Karpas-422 (cell line): Measurements from ENCODE around the gene RAD51B. TPM values are rescaled to one million over a fixed set of nuclear protein-coding genes. Genes with fewer than 3 reads are reported as not detected.

Experiments
- DNase-seq: peaks from one replicate; pipeline ENCODE4 v3.0.0-alpha.2; 2015
- H2AFZ ChIP-seq: fragments of 200-600 bp; sonication (generic); 2 replicates; pipeline ENCODE4 v1.6.1; 2014; ENCODE audit warnings: antibody characterized with exemption, low read length, mixed read lengths
- H3K27ac ChIP-seq: fragments of 200-600 bp; sonication (generic); 2 replicates; pipeline ENCODE4 v1.5.1; 2014; ENCODE audit warnings: mild to moderate bottlenecking, low read length, moderate library complexity
- H3K27me3 ChIP-seq: fragments of 200-600 bp; sonication (generic); 2 replicates; pipeline ENCODE4 v1.6.1; 2014; ENCODE audit warnings: low read length, mixed read lengths
- H3K36me3 ChIP-seq: fragments of 200-600 bp; sonication (generic); 2 replicates; pipeline ENCODE4 v1.6.1; 2014; ENCODE audit warnings: low read length, mixed read lengths; ENCODE audit not compliant: insufficient read depth
- H3K4me1 ChIP-seq: fragments of 200-600 bp; sonication (generic); 2 replicates; pipeline ENCODE4 v1.6.1; 2014; ENCODE audit warnings: mild to moderate bottlenecking, low read length, mixed read lengths
- H3K4me2 ChIP-seq: fragments of 200-600 bp; sonication (generic); 2 replicates; pipeline ENCODE4 v1.6.1; 2014; ENCODE audit warnings: low read length, low read depth, mild to moderate bottlenecking; ENCODE audit not compliant: poor library complexity, severe bottlenecking
- H3K4me3 ChIP-seq: fragments of 200-600 bp; sonication (generic); 2 replicates; pipeline ENCODE4 v1.5.1; 2014; ENCODE audit warnings: mild to moderate bottlenecking, antibody characterized with exemption, low read length, mixed read lengths
- H3K79me2 ChIP-seq: fragments of 200-600 bp; sonication (generic); 2 replicates; pipeline ENCODE4 v1.6.1; 2014; ENCODE audit warnings: mild to moderate bottlenecking, low read length, mixed read lengths
- H3K9ac ChIP-seq: fragments of 200-600 bp; sonication (generic); 2 replicates; pipeline ENCODE4 v1.6.0; 2014; ENCODE audit warnings: low read length
- H3K9me2 ChIP-seq: fragments of 200-600 bp; sonication (generic), shearing (Covaris generic); replicated peaks from 2 replicates; pipeline ENCODE4 v1.6.0; 2014; ENCODE audit warnings: mild to moderate bottlenecking, low read length, moderate library complexity; ENCODE audit not compliant: insufficient read depth
- H3K9me3 ChIP-seq: fragments of 300-700, 200-600 bp; sonication (generic); 2 replicates; pipeline ENCODE4 v1.6.1; 2014; ENCODE audit warnings: low read length, mixed read lengths
- H4K20me1 ChIP-seq: fragments of 200-600 bp; sonication (generic); 2 replicates; pipeline ENCODE4 v1.6.1; 2014; ENCODE audit warnings: mild to moderate bottlenecking, antibody characterized with exemption, low read length, low read depth; ENCODE audit not compliant: insufficient read depth
- total RNA-seq: library from RNA; depleted of rRNA; stranded (reverse); fragments of >200 nt; shearing (Covaris generic); gene quantifications from 2 replicates; pipeline ENCODE4 v1.2.3, GENCODE V29; 2014; ENCODE audit warnings: low replicate concordance

Gene RAD51B
- total RNA-seq, 1 experiment from 2014 or later = 107 TPM

DNA sequence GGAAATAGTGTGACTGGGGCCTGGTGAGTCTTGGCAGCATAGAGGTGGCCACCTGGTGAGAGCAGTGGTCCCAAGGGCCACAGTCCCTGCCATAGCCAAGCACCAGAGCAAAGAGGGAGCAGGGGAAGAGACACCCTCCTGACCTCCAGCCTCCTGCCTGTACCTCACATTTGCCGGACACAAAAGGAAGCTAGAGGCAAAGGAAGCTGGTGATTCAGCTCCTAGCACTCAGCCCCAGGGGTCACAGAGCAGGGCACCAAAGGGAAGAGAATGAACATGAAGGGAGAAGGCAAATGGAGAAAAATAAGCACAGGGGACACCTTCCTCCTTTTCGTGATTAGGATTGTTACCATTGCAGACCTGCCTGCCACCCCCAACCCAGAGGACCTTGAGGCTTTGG, 756.5 kb downstream of the RAD51B start:
- Histone ChIP-seq H3K27ac (no peak overlapping the region), H3K36me3 (no peaks in the 10 kb centered on the region), H3K79me2 (no peaks in the 10 kb centered on the region), H2AFZ (no peak overlapping the region), H3K4me1 (no peaks in the 10 kb centered on the region), H3K9ac (no peak overlapping the region), H3K4me3 (no peak overlapping the region), H3K9me3 (no peaks in the 10 kb centered on the region), H3K27me3 (no peaks in the 10 kb centered on the region), H3K4me2 (no peak overlapping the region), H3K9me2 (no peaks in the 10 kb centered on the region), H4K20me1 (no peaks in the 10 kb centered on the region)
- DNase-seq = no peak

DNA sequence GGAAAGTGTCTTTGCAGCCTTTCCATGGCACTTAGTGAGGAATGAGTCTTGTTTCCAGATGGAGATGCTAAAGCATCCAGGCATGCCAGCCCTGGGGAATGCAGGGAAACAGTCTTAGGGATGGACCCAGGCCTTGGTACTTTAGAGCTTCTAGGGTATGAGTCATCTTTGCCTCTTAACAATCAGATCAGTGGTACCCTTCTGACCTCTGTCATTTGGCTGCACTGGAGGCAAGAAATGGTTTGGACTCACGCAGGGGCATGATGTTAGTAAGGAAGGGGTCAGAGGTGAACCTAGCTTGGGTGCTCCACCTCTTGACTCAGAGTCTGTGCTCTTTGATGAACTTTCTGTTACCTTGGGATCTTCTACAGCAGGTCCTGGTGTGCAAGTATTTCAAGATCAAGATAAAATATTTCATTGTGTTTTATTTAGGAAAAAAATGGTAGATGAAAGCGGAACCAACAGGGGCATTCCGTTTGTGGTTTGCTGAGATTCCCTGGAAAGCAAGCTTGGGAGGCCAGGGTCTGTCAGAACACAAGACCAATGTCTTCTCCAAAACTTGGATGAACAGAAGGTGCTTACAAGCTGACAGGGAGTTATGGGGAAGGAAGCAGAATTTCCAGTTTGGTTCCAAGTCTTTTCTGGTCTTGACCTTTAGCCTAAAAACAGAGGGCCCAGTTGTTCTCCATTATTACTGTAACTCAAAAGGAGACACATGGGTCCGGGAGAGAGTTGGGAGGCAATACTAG, 757.1 kb downstream of the RAD51B start:
- Histone ChIP-seq H3K9ac (no peak overlapping the region), H3K9me2 (no peaks in the 10 kb centered on the region), H3K4me1 (no peaks in the 10 kb centered on the region), H2AFZ (no peak overlapping the region), H3K27ac (no peak overlapping the region), H3K9me3 (no peaks in the 10 kb centered on the region), H3K36me3 (no peaks in the 10 kb centered on the region), H3K4me3 (no peak overlapping the region), H3K79me2 (no peaks in the 10 kb centered on the region), H3K27me3 (no peaks in the 10 kb centered on the region), H4K20me1 (no peaks in the 10 kb centered on the region), H3K4me2 (no peak overlapping the region)
- DNase-seq = no peak

DNA sequence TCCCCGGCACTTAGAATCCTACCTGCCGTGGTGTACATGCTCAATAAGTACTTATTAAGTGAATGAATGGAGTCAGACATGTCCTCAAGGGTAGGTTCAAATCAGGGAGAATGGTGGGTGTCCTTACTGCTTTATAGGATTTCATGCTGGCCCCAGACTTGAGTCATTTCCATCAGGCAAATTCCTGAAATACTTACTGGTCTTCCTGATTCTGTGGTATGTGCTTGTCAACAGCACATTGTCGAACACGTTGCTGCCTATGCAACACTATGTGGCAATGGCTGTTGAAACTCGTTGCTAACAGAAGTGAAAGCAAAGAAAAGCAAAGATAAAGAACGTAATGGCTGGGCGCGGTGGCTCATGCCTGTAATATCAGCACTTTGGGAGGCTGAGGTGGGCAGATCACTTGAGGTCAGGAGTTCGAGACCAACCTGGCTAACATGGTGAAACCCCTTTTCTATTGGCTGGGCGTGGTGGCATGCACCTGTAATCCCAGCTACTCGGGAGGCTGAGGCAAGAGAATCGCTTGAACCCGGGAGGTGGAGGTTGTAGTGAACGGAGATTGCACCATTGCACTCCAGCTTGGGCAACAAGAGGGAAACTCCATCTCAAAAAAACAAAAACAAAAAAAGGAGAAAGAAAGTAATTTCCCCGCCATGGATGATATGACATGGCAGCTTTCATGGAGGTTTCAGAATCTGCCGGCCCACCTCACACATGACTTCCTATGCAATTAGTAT, 758.4 kb downstream of the RAD51B start:
- H2AFZ ChIP-seq = no peak overlapping the region

DNA sequence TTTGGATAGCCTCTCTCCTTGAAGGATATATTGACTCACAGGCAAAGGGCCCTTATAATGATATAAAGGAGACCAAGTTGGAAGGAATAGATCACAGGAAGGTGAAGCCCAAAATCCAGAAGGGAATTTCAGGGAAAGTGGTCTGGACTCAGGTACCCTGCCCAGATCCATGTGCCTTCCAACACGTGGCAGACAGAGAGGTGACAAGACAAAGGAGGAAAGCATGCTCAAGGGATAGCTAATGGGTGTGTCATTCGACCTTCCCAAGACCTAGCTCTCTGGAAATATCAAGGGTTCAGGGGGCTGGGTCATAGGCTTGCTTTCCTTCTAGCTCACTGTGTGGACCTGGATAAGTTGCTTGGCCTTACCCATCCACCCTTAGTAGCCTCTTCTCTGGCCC, 759.0 kb downstream of the RAD51B start:
- Histone ChIP-seq H3K27ac (no peak overlapping the region), H3K4me1 (no peaks in the 10 kb centered on the region), H4K20me1 (no peaks in the 10 kb centered on the region), H3K79me2 (no peaks in the 10 kb centered on the region), H3K9ac (no peak overlapping the region), H3K27me3 (no peaks in the 10 kb centered on the region), H3K4me3 (no peak overlapping the region), H3K4me2 (no peak overlapping the region), H2AFZ (no peak overlapping the region), H3K9me2 (no peaks in the 10 kb centered on the region), H3K9me3 (no peaks in the 10 kb centered on the region), H3K36me3 (no peaks in the 10 kb centered on the region)
- DNase-seq = no peak

More for the DNA sequence above, 758.4 kb downstream of the RAD51B start:
- no peaks in the 10 kb centered on the region for H3K4me1 ChIP-seq
- H3K4me3 ChIP-seq = no peak overlapping the region
- H3K27ac ChIP-seq = no peak overlapping the region
- no peaks in the 10 kb centered on the region for H3K27me3 ChIP-seq
- H3K4me2 ChIP-seq = no peak overlapping the region
- no peaks in the 10 kb centered on the region for H3K9me2 ChIP-seq
- H4K20me1 ChIP-seq = no peaks in the 10 kb centered on the region
- DNase-seq = no peak
- no peaks in the 10 kb centered on the region for H3K79me2 ChIP-seq
- H3K9ac ChIP-seq = no peak overlapping the region
- H3K9me3 ChIP-seq = no peaks in the 10 kb centered on the region
- H3K36me3 ChIP-seq = no peaks in the 10 kb centered on the region

DNA sequence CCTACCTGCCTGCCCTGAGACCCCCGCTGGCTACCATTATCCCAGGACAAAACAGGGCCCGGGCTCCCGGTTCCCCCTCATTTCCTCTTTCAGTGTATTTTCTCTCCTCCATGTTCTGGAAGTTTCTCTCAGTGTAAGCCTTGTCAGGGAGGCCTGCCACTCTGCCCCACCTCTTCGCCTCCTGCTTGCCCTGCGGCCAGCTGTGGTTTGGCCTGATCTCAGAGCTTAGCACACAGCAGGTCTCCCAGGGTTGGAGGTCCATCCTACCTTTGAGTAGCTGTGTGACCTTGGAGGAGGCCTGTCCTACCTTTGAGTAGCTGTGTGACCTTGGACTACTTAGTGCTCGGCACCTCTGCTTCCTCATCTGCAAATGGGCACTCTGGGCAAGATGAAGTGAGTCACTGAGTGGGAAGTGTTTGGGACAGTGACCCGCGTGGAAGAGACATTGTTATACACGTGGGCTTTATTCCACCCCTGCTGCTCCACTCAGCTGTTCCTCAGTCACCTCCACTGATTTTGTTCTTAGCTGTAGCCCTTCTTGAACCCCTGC, 760.6 kb downstream of the RAD51B start:
- no peaks in the 10 kb centered on the region for H3K36me3 ChIP-seq
- H3K9ac ChIP-seq = no peak overlapping the region
- no peak overlapping the region for H3K27ac ChIP-seq
- no peaks in the 10 kb centered on the region for H4K20me1 ChIP-seq
- no peaks in the 10 kb centered on the region for H3K79me2 ChIP-seq
- no peak overlapping the region for H3K4me2 ChIP-seq
- H3K4me3 ChIP-seq = no peak overlapping the region
- no peaks in the 10 kb centered on the region for H3K9me2 ChIP-seq
- H3K9me3 ChIP-seq = no peaks in the 10 kb centered on the region
- no peaks in the 10 kb centered on the region for H3K4me1 ChIP-seq
- H3K27me3 ChIP-seq = no peaks in the 10 kb centered on the region
- no peak for DNase-seq
- H2AFZ ChIP-seq = no peak overlapping the region

DNA sequence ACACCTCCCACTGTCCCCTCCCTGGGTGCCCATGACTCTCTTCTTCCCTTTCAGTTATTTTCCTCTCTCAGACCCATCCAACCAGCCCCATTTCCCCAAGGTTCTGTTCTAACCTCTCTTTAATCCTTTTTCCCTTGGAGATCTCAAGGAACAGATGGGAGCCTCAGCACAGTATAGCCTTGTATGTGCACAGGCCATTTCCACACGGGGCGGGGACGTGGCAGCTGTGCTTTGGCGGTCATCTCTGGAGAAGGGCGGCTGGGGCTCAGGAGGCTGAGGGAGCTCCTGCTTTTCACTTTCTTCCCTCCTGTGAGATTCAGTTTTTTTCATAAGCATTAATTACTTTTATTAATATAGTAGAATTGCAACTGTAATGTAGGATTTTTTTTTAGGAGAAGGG, 761.1 kb downstream of the RAD51B start:
- no peak overlapping the region for H3K9ac ChIP-seq
- no peak overlapping the region for H3K4me2 ChIP-seq
- no peaks in the 10 kb centered on the region for H3K4me1 ChIP-seq
- no peaks in the 10 kb centered on the region for H3K9me3 ChIP-seq
- H2AFZ ChIP-seq = no peak overlapping the region
- no peaks in the 10 kb centered on the region for H4K20me1 ChIP-seq
- no peaks in the 10 kb centered on the region for H3K79me2 ChIP-seq
- no peaks in the 10 kb centered on the region for H3K36me3 ChIP-seq
- H3K9me2 ChIP-seq = no peaks in the 10 kb centered on the region
- no peaks in the 10 kb centered on the region for H3K27me3 ChIP-seq
- DNase-seq = no peak
- H3K27ac ChIP-seq = no peak overlapping the region
- no peak overlapping the region for H3K4me3 ChIP-seq

DNA sequence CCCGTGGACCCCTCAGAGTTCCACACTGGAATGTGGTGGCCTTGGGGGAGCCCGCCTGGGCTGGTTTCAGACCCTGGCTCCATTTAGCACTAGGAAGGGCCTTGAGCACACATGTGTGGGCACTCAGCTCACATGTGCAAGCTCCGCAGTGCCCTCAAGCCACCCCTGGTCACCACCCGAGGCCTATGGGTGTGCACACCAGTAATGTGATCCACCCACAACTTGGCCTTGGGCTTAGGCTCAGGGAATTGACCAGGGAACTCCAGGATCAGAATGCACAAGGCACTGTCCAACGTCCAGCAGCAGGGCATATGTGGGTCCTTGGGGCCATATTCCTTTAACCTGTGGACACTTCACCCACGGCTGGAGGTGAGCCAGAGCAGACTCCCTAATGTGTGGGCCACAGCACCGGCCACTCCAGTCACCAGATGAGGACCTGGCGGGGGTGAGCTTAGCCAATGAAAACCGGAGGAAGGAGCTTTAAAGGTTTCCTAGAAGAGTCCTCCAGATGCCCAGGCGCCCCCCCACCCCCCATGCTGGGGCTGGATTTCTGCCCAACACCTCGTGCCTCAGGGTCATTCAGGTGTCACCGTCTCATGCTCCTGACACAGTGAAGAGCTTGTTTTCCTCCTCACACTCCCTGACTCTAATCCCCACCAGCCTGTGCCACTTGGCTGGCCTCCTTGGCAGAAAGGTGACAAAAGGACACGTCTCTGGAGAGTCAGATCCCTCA, 764.1 kb downstream of the RAD51B start:
- DNase-seq = no peak
- no peaks in the 10 kb centered on the region for H3K4me1 ChIP-seq
- H3K27ac ChIP-seq = no peak overlapping the region
- no peaks in the 10 kb centered on the region for H3K9me3 ChIP-seq
- no peak overlapping the region for H3K9ac ChIP-seq
- H2AFZ ChIP-seq = no peak overlapping the region
- no peak overlapping the region for H3K4me2 ChIP-seq
- no peak overlapping the region for H3K4me3 ChIP-seq
- H3K79me2 ChIP-seq = no peaks in the 10 kb centered on the region
- no peaks in the 10 kb centered on the region for H4K20me1 ChIP-seq
- no peaks in the 10 kb centered on the region for H3K27me3 ChIP-seq
- no peaks in the 10 kb centered on the region for H3K36me3 ChIP-seq
- H3K9me2 ChIP-seq = no peaks in the 10 kb centered on the region

DNA sequence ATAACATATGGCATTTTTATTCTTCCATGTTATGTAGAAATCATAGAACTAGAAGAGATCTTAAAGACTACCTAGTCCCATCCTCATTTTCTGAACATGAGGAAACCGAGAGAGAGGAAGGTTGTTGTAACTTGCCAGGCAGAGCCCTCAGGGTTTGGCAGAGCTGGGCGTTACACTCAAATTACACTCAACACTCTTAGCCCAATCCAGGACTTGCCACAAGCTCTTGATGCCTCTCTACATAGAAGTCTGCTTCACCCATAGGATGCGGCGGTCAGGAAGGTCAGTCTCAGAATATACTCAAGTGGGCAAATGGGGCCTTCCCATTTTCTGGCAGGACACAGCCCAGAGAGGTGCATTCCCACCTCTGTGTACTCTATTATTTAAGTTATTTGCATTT, 765.2 kb downstream of the RAD51B start:
- H3K9me2 ChIP-seq = no peaks in the 10 kb centered on the region
- no peaks in the 10 kb centered on the region for H4K20me1 ChIP-seq
- no peaks in the 10 kb centered on the region for H3K36me3 ChIP-seq
- H3K27ac ChIP-seq = no peak overlapping the region
- no peak overlapping the region for H2AFZ ChIP-seq
- H3K4me1 ChIP-seq = no peaks in the 10 kb centered on the region
- H3K4me3 ChIP-seq = no peak overlapping the region
- no peak for DNase-seq
- H3K27me3 ChIP-seq = no peaks in the 10 kb centered on the region
- no peaks in the 10 kb centered on the region for H3K9me3 ChIP-seq
- H3K9ac ChIP-seq = no peak overlapping the region
- no peaks in the 10 kb centered on the region for H3K79me2 ChIP-seq
- no peak overlapping the region for H3K4me2 ChIP-seq
